GM23338 (cell line): ENCODE results near the gene NOX1. TPM values are rescaled to one million over a fixed set of nuclear protein-coding genes. Genes with fewer than 3 reads are reported as not detected.

Experiments
- ATAC-seq: fragments of 200-7000 bp; cut with Tn5 transposase; 3 replicates; pipeline ENCODE4 v1.9.1; 2020
- DNase-seq: peaks from one replicate; pipeline ENCODE4 v3.0.0-alpha.2; 2015; ENCODE audit warnings: low spot score
- H2AFZ ChIP-seq: fragments of 200-600 bp; sonication (generic); 2 replicates; pipeline ENCODE4 v1.8.0; 2016; ENCODE audit warnings: antibody characterized with exemption, mild to moderate bottlenecking, moderate library complexity
- H3F3A ChIP-seq: fragments of 200-600 bp; sonication (generic); replicated peaks from 2 replicates; pipeline ENCODE4 v1.8.0; 2017; ENCODE audit warnings: antibody characterized with exemption, mixed run types, low read depth
- H3K27ac ChIP-seq: fragments of 200-600 bp; sonication (generic); 2 replicates; pipeline ENCODE4 v1.6.1; 2016; ENCODE audit warnings: low read depth
- H3K27me3 ChIP-seq: fragments of 200-600 bp; sonication (generic); 2 replicates; pipeline ENCODE4 v1.8.0; 2016; ENCODE audit warnings: mild to moderate bottlenecking, mixed run types, moderate library complexity; ENCODE audit not compliant: insufficient read depth
- H3K36me3 ChIP-seq: fragments of 200-600 bp; sonication (generic); 2 replicates; pipeline ENCODE4 v1.8.0; 2016; ENCODE audit warnings: mild to moderate bottlenecking; ENCODE audit not compliant: insufficient read depth
- H3K4me1 ChIP-seq: fragments of 200-600 bp; sonication (generic); 2 replicates; pipeline ENCODE4 v1.8.0; 2016; ENCODE audit warnings: mild to moderate bottlenecking, moderate library complexity; ENCODE audit not compliant: insufficient read depth
- H3K4me2 ChIP-seq: fragments of 200-600 bp; sonication (generic); 2 replicates; pipeline ENCODE4 v1.7.1; 2017; ENCODE audit warnings: mixed run types
- H3K4me3 ChIP-seq: fragments of 200-600 bp; sonication (generic); 2 replicates; pipeline ENCODE4 v1.6.1; 2016; ENCODE audit warnings: mixed run types
- H3K79me2 ChIP-seq: fragments of 200-600 bp; sonication (generic); replicated peaks from 2 replicates; pipeline ENCODE4 v1.8.0; 2017; ENCODE audit warnings: mild to moderate bottlenecking; ENCODE audit not compliant: insufficient read depth
- H3K9me2 ChIP-seq: fragments of 200-600 bp; sonication (generic); 2 replicates; pipeline ENCODE4 v1.8.0; 2017; ENCODE audit not compliant: insufficient read depth
- H4K20me1 ChIP-seq: fragments of 200-600 bp; sonication (generic); replicated peaks from 2 replicates; pipeline ENCODE4 v1.8.0; 2017; ENCODE audit warnings: mild to moderate bottlenecking; ENCODE audit not compliant: insufficient read depth
- H3K27ac Mint-ChIP-seq: 2 replicates; pipeline ENCODE4 v1.8.0; 2020; ENCODE audit warnings: inconsistent platforms, mild to moderate bottlenecking, moderate library complexity, mixed read lengths
- H3K27me3 Mint-ChIP-seq: 3 replicates; pipeline ENCODE4 v1.8.0; 2022; ENCODE audit warnings: low read depth, mild to moderate bottlenecking, moderate library complexity, mixed read lengths, inconsistent platforms; ENCODE audit not compliant: insufficient read depth, poor library complexity
- H3K36me3 Mint-ChIP-seq: 3 replicates; pipeline ENCODE4 v1.8.0; 2021; ENCODE audit warnings: low read depth, mild to moderate bottlenecking, inconsistent platforms, moderate library complexity, mixed read lengths
- H3K4me1 Mint-ChIP-seq: 3 replicates; pipeline ENCODE4 v1.8.0; 2020; ENCODE audit warnings: mild to moderate bottlenecking, inconsistent platforms, mixed read lengths
- H3K4me3 Mint-ChIP-seq: 3 replicates; pipeline ENCODE4 v1.8.0; 2021; ENCODE audit warnings: moderate library complexity, mild to moderate bottlenecking, inconsistent platforms, mixed read lengths
- H3K9me3 Mint-ChIP-seq: 3 replicates; pipeline ENCODE4 v1.8.0; 2020; ENCODE audit warnings: moderate library complexity, mild to moderate bottlenecking, inconsistent platforms, mixed read lengths
- CREB1 ChIP-seq: fragments of 250-450 bp; sonication (Bioruptor Pico); IDR thresholded peaks from 2 replicates; pipeline ENCODE4 v1.5.0; 2020; ENCODE audit warnings: low read depth, mild to moderate bottlenecking, moderate library complexity
- EZH2 ChIP-seq: fragments of 200-600 bp; sonication (generic); IDR thresholded peaks from one replicate; pipeline ENCODE4 v1.8.0; 2017; ENCODE audit warnings: antibody characterized with exemption, mild to moderate bottlenecking, low read depth; ENCODE audit not compliant: unreplicated experiment
- EZH2phosphoT487 ChIP-seq: fragments of 200-600 bp; sonication (generic); IDR thresholded peaks from one replicate; pipeline ENCODE4 v1.8.1; 2018; ENCODE audit warnings: antibody characterized with exemption; ENCODE audit not compliant: unreplicated experiment
- JUNB ChIP-seq: IDR thresholded peaks from one replicate; pipeline ENCODE4 v1.6.1; 2016; ENCODE audit warnings: antibody characterized with exemption; ENCODE audit not compliant: unreplicated experiment
- NANOG ChIP-seq: IDR thresholded peaks from 2 replicates; pipeline ENCODE4 v1.6.1; 2016; ENCODE audit warnings: antibody characterized with exemption, borderline replicate concordance
- POLR2AphosphoS5 ChIP-seq: IDR thresholded peaks from 2 replicates; pipeline ENCODE4 v1.6.1; 2016; ENCODE audit warnings: antibody characterized with exemption, low read depth
- STAT1 ChIP-seq: IDR thresholded peaks from one replicate; pipeline ENCODE4 v1.6.1; 2016; ENCODE audit warnings: antibody characterized with exemption; ENCODE audit not compliant: unreplicated experiment
- ZNF114 ChIP-seq: fragments of 250-450 bp; sonication (Bioruptor Pico); IDR thresholded peaks from 2 replicates; pipeline ENCODE4 v1.5.0; 2020; ENCODE audit warnings: mild to moderate bottlenecking, moderate library complexity
- ZNF331 ChIP-seq: fragments of 250-450 bp; sonication (Bioruptor Pico); IDR thresholded peaks from 2 replicates; pipeline ENCODE4 v1.5.0; 2020; ENCODE audit warnings: low read depth, mild to moderate bottlenecking, moderate library complexity
- polyA plus RNA-seq: library from polyadenylated mRNA; unstranded; fragments of >200 nt; fragmentation: Nextera tagmentation; extraction: Ambion mirVana; gene quantifications from 2 replicates; pipeline ENCODE4 v1.2.1, GENCODE V29; 2016
- total RNA-seq: library from RNA; depleted of rRNA; stranded (reverse); fragments of >200 nt; shearing (Covaris generic); gene quantifications from 2 replicates; pipeline ENCODE4 v1.2.3, GENCODE V29; 2014
- TF ChIP-seq, protein P1 (sequence below): fragments of 250-450 bp; sonication (Bioruptor Pico); IDR thresholded peaks from 2 replicates; pipeline ENCODE4 v1.5.0; 2020; ENCODE audit warnings: mild to moderate bottlenecking, moderate library complexity
- TF ChIP-seq, protein P2 (sequence below): IDR thresholded peaks from 2 replicates; pipeline ENCODE4 v1.6.1; 2016; ENCODE audit warnings: antibody characterized with exemption
- TF ChIP-seq, protein P3 (sequence below): IDR thresholded peaks from one replicate; pipeline ENCODE4 v1.6.1; 2018; ENCODE audit warnings: antibody characterized with exemption; ENCODE audit not compliant: unreplicated experiment
- TF ChIP-seq, protein P4 (sequence below), 2 experiments: fragments of 200-600 bp in 1 of 2; sonication (generic) in 1 of 2; conservative IDR thresholded peaks; 2 replicates each; pipeline versions ENCODE4 v1.5.1 to v1.6.1; 2016 to 2017; ENCODE audit warnings: antibody characterized with exemption in 2 of 2, low read depth in 2 of 2, mild to moderate bottlenecking in 2 of 2, moderate library complexity in 1 of 2

NOX1 gene
- total and polyA plus RNA-seq, 2 experiments from 2014 or later = 0.31 TPM; not detected in 1

DNA sequence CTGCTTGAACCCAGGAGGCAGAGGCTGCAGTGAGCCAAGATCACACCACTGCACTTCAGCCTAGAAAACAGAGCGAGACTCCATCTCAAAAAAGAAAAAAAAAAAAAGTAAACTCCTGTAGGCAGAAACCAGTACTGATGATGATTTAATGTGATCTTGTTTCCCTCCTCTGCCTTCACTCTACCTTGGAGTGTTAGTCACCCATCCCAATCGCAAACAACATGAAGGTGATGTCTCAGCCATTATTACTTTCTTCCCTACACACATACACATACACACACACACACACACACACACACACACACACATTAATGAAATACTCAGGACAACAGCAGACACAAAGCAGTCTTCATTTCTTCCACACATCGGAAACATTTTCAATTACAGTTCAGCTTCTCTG lies 39.0 kb upstream of the NOX1 start:
- H3K27ac ChIP-seq = no peak overlapping the region
- no peak overlapping the region for H3K4me2 ChIP-seq
- Mint-ChIP-seq H3K9me3 (no peaks in the 10 kb centered on the region), H3K27me3 (no peaks in the 10 kb centered on the region), H3K4me1 (peaks cover 5% of the 10 kb centered on the region; the same call in 2 of the 3 replicates), H3K4me3 (no peak overlapping the region), H3K36me3 (no peaks in the 10 kb centered on the region), H3K27ac (no peak overlapping the region; the same call in 1 of the 2 replicates)
- no peaks in the 10 kb centered on the region for H3K79me2 ChIP-seq
- no peaks in the 10 kb centered on the region for H3K36me3 ChIP-seq
- H3K4me1 ChIP-seq = no peaks in the 10 kb centered on the region
- ATAC-seq (no peak), DNase-seq (no peak)
- no peak overlapping the region for H3K4me3 ChIP-seq
- no peaks in the 10 kb centered on the region for H3F3A ChIP-seq
- H3K27me3 ChIP-seq = no peaks in the 10 kb centered on the region
- H3K9me2 ChIP-seq = no peaks in the 10 kb centered on the region
- H2AFZ ChIP-seq = no peak overlapping the region
- no peak for TF ChIP-seq EZH2phosphoT487
- TF ChIP-seq ZNF331 (CRISPR knock-in tag) = no peak
- TF ChIP-seq, protein P1, sequence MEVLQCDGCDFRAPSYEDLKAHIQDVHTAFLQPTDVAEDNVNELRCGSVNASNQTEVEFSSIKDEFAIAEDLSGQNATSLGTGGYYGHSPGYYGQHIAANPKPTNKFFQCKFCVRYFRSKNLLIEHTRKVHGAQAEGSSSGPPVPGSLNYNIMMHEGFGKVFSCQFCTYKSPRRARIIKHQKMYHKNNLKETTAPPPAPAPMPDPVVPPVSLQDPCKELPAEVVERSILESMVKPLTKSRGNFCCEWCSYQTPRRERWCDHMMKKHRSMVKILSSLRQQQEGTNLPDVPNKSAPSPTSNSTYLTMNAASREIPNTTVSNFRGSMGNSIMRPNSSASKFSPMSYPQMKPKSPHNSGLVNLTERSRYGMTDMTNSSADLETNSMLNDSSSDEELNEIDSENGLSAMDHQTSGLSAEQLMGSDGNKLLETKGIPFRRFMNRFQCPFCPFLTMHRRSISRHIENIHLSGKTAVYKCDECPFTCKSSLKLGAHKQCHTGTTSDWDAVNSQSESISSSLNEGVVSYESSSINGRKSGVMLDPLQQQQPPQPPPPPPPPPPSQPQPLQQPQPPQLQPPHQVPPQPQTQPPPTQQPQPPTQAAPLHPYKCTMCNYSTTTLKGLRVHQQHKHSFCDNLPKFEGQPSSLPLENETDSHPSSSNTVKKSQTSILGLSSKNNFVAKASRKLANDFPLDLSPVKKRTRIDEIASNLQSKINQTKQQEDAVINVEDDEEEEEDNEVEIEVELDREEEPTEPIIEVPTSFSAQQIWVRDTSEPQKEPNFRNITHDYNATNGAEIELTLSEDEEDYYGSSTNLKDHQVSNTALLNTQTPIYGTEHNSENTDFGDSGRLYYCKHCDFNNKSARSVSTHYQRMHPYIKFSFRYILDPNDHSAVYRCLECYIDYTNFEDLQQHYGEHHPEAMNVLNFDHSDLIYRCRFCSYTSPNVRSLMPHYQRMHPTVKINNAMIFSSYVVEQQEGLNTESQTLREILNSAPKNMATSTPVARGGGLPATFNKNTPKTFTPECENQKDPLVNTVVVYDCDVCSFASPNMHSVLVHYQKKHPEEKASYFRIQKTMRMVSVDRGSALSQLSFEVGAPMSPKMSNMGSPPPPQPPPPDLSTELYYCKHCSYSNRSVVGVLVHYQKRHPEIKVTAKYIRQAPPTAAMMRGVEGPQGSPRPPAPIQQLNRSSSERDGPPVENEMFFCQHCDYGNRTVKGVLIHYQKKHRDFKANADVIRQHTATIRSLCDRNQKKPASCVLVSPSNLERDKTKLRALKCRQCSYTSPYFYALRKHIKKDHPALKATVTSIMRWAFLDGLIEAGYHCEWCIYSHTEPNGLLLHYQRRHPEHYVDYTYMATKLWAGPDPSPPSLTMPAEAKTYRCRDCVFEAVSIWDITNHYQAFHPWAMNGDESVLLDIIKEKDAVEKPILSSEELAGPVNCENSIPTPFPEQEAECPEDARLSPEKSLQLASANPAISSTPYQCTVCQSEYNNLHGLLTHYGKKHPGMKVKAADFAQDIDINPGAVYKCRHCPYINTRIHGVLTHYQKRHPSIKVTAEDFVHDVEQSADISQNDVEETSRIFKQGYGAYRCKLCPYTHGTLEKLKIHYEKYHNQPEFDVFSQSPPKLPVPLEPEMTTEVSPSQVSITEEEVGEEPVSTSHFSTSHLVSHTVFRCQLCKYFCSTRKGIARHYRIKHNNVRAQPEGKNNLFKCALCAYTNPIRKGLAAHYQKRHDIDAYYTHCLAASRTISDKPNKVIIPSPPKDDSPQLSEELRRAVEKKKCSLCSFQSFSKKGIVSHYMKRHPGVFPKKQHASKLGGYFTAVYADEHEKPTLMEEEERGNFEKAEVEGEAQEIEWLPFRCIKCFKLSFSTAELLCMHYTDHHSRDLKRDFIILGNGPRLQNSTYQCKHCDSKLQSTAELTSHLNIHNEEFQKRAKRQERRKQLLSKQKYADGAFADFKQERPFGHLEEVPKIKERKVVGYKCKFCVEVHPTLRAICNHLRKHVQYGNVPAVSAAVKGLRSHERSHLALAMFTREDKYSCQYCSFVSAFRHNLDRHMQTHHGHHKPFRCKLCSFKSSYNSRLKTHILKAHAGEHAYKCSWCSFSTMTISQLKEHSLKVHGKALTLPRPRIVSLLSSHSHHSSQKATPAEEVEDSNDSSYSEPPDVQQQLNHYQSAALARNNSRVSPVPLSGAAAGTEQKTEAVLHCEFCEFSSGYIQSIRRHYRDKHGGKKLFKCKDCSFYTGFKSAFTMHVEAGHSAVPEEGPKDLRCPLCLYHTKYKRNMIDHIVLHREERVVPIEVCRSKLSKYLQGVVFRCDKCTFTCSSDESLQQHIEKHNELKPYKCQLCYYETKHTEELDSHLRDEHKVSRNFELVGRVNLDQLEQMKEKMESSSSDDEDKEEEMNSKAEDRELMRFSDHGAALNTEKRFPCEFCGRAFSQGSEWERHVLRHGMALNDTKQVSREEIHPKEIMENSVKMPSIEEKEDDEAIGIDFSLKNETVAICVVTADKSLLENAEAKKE (CRISPR knock-in tag) = no peak
- TF ChIP-seq NANOG = no peak
- TF ChIP-seq ZNF114 (CRISPR knock-in tag) = no peak
- TF ChIP-seq, protein P2, sequence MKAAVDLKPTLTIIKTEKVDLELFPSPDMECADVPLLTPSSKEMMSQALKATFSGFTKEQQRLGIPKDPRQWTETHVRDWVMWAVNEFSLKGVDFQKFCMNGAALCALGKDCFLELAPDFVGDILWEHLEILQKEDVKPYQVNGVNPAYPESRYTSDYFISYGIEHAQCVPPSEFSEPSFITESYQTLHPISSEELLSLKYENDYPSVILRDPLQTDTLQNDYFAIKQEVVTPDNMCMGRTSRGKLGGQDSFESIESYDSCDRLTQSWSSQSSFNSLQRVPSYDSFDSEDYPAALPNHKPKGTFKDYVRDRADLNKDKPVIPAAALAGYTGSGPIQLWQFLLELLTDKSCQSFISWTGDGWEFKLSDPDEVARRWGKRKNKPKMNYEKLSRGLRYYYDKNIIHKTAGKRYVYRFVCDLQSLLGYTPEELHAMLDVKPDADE = no peak
- TF ChIP-seq STAT1 = no peak
- TF ChIP-seq POLR2AphosphoS5 = no peak
- TF ChIP-seq EZH2 = no peak
- TF ChIP-seq, protein P3, sequence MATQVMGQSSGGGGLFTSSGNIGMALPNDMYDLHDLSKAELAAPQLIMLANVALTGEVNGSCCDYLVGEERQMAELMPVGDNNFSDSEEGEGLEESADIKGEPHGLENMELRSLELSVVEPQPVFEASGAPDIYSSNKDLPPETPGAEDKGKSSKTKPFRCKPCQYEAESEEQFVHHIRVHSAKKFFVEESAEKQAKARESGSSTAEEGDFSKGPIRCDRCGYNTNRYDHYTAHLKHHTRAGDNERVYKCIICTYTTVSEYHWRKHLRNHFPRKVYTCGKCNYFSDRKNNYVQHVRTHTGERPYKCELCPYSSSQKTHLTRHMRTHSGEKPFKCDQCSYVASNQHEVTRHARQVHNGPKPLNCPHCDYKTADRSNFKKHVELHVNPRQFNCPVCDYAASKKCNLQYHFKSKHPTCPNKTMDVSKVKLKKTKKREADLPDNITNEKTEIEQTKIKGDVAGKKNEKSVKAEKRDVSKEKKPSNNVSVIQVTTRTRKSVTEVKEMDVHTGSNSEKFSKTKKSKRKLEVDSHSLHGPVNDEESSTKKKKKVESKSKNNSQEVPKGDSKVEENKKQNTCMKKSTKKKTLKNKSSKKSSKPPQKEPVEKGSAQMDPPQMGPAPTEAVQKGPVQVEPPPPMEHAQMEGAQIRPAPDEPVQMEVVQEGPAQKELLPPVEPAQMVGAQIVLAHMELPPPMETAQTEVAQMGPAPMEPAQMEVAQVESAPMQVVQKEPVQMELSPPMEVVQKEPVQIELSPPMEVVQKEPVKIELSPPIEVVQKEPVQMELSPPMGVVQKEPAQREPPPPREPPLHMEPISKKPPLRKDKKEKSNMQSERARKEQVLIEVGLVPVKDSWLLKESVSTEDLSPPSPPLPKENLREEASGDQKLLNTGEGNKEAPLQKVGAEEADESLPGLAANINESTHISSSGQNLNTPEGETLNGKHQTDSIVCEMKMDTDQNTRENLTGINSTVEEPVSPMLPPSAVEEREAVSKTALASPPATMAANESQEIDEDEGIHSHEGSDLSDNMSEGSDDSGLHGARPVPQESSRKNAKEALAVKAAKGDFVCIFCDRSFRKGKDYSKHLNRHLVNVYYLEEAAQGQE = no peak
- TF ChIP-seq CREB1 = no peak
- TF ChIP-seq, protein P4, sequence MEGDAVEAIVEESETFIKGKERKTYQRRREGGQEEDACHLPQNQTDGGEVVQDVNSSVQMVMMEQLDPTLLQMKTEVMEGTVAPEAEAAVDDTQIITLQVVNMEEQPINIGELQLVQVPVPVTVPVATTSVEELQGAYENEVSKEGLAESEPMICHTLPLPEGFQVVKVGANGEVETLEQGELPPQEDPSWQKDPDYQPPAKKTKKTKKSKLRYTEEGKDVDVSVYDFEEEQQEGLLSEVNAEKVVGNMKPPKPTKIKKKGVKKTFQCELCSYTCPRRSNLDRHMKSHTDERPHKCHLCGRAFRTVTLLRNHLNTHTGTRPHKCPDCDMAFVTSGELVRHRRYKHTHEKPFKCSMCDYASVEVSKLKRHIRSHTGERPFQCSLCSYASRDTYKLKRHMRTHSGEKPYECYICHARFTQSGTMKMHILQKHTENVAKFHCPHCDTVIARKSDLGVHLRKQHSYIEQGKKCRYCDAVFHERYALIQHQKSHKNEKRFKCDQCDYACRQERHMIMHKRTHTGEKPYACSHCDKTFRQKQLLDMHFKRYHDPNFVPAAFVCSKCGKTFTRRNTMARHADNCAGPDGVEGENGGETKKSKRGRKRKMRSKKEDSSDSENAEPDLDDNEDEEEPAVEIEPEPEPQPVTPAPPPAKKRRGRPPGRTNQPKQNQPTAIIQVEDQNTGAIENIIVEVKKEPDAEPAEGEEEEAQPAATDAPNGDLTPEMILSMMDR (conservative IDR thresholded peaks at IDR 0.05; ENCODE audit: low read depth in 2 of 2) = no peak
- TF ChIP-seq JUNB = no peak
- no peaks in the 10 kb centered on the region for H4K20me1 ChIP-seq
